NCI-H1092 (cell line): ENCODE results near the gene GAST.

ENCODE experiments used
- DNase-seq: peaks from one replicate; lab custom pipeline; 2025; lab: John Stamatoyannopoulos, UW

Gene GAST

GRCh38 chr17:41710472-41711090 lies 1.6 kb upstream of the GAST start:
- peak; percentile 26 for DNase-seq

- no peak for DNase-seq
Observed at GRCh38 chr17:41717408-41718286, 5.5 kb downstream of the GAST start.

- DNase-seq: no peak
Observed at GRCh38 chr17:41718287-41718645, 6.1 kb downstream of the GAST start.

GRCh38 chr17:41722231-41722630 lies 10.1 kb downstream of the GAST start:
- no peak for DNase-seq

- no peak for DNase-seq
Observed at GRCh38 chr17:41723801-41724475, 11.8 kb downstream of the GAST start.

- DNase-seq: peak; percentile 46
Observed at GRCh38 chr17:41724476-41725050, 12.4 kb downstream of the GAST start.

GRCh38 chr17:41725134-41725533 lies 13.0 kb downstream of the GAST start:
- DNase-seq: no peak

GRCh38 chr17:41728056-41728455 lies 15.9 kb downstream of the GAST start:
- no peak for DNase-seq

- DNase-seq: no peak
Observed at GRCh38 chr17:41730479-41730878, 18.3 kb downstream of the GAST start.

- DNase-seq: no peak
Observed at GRCh38 chr17:41731836-41732235, 19.7 kb downstream of the GAST start.

GRCh38 chr17:41733348-41734138 lies 21.4 kb downstream of the GAST start:
- no peak for DNase-seq

- DNase-seq: no peak
Observed at GRCh38 chr17:41734139-41734948, 22.2 kb downstream of the GAST start, which contains the start of gene HAP1. HAP1 (minus strand) TSS chr17:41734643; CDS start chr17:41734634, 9 bp downstream.

GRCh38 chr17:41734949-41735313 lies 22.8 kb downstream of the GAST start:
- no peak for DNase-seq

- DNase-seq: no peak
Observed at GRCh38 chr17:41735744-41736143, 23.6 kb downstream of the GAST start.

- DNase-seq: no peak
Observed at GRCh38 chr17:41736983-41737679, 25.0 kb downstream of the GAST start.

- no peak for DNase-seq
Observed at GRCh38 chr17:41737680-41738023, 25.5 kb downstream of the GAST start.

- peak; percentile 77 for DNase-seq
Observed at GRCh38 chr17:41738077-41738800, 26.1 kb downstream of the GAST start.

GRCh38 chr17:41738801-41739112 lies 26.6 kb downstream of the GAST start:
- no peak for DNase-seq

- no peak for DNase-seq
Observed at GRCh38 chr17:41739661-41740352, 27.7 kb downstream of the GAST start.
